T47D (cell line): ENCODE measurements around the gene ECHS1.

Experiments
- DNase-seq, 2 experiments: peaks; one replicate each; pipeline versions ENCODE4 v3.0.0 to v3.0.0-alpha.2; 2011 to 2012; ENCODE audit warnings: low read depth in 1 of 2, low spot score in 1 of 2
- JUND ChIP-seq: IDR thresholded peaks from 2 replicates; pipeline ENCODE4 v1.6.1; 2012; ENCODE audit warnings: low read depth
- in situ Hi-C: cut with HindIII; loops from 2 replicates; pipeline ENCODE4 v1.10.0; 2016; ENCODE audit warnings: low sequenced_read_pairs, low pct_unique_long_range_greater_than_20kb

The ECHS1 gene

GRCh38 chr10:133357285-133358161 lies 15.6 kb downstream of the ECHS1 start, which contains the start of gene FUOM:
TSS of gene FUOM (minus strand) at chr10:133358019. CDS start at chr10:133358007, 12 bp downstream.
- in situ Hi-C loops = no loop called here
- no peak for TF ChIP-seq JUND
- peak in 1 of 2 experiments; percentile 20 for DNase-seq

- TF ChIP-seq JUND = no peak
- in situ Hi-C loops = no loop called here
- no peak for DNase-seq
These were observed 16.4 kb downstream of the ECHS1 start for GRCh38 chr10:133356549-133357284.

GRCh38 chr10:133355991-133356390 lies 17.2 kb downstream of the ECHS1 start:
- in situ Hi-C loops = no loop called here
- no peak for DNase-seq
- TF ChIP-seq JUND = no peak

GRCh38 chr10:133355266-133355665 lies 17.9 kb downstream of the ECHS1 start:
- in situ Hi-C loops = no loop called here
- DNase-seq = no peak
- no peak for TF ChIP-seq JUND

- no peak for TF ChIP-seq JUND
- no peak for DNase-seq
- in situ Hi-C loops = no loop called here
These were observed 18.4 kb downstream of the ECHS1 start for GRCh38 chr10:133354672-133355240.

- TF ChIP-seq JUND = no peak
- DNase-seq = no peak
- in situ Hi-C loops = no loop called here
These were observed 19.1 kb downstream of the ECHS1 start for GRCh38 chr10:133353988-133354605.

GRCh38 chr10:133353202-133353959 lies 19.8 kb downstream of the ECHS1 start:
- in situ Hi-C loops = no loop called here
- no peak for TF ChIP-seq JUND
- DNase-seq = no peak

- no peak for DNase-seq
- TF ChIP-seq JUND = no peak
- in situ Hi-C loops = no loop called here
These were observed 21.5 kb downstream of the ECHS1 start for GRCh38 chr10:133351408-133352318.

GRCh38 chr10:133350950-133351329 lies 22.2 kb downstream of the ECHS1 start:
- in situ Hi-C loops = no loop called here
- no peak for TF ChIP-seq JUND
- DNase-seq = no peak

GRCh38 chr10:133350283-133350949 lies 22.7 kb downstream of the ECHS1 start:
- DNase-seq = no peak
- no peak for TF ChIP-seq JUND
- in situ Hi-C loops = no loop called here

- TF ChIP-seq JUND = no peak
These were observed 23.6 kb downstream of the ECHS1 start for GRCh38 chr10:133349577-133350011.

More at GRCh38 chr10:133349577-133350011, 23.6 kb downstream of the ECHS1 start:
- no peak for DNase-seq
- in situ Hi-C loops = no loop called here
